Measurements from ENCODE around the gene N4BP2.

N4BP2 gene

DNA sequence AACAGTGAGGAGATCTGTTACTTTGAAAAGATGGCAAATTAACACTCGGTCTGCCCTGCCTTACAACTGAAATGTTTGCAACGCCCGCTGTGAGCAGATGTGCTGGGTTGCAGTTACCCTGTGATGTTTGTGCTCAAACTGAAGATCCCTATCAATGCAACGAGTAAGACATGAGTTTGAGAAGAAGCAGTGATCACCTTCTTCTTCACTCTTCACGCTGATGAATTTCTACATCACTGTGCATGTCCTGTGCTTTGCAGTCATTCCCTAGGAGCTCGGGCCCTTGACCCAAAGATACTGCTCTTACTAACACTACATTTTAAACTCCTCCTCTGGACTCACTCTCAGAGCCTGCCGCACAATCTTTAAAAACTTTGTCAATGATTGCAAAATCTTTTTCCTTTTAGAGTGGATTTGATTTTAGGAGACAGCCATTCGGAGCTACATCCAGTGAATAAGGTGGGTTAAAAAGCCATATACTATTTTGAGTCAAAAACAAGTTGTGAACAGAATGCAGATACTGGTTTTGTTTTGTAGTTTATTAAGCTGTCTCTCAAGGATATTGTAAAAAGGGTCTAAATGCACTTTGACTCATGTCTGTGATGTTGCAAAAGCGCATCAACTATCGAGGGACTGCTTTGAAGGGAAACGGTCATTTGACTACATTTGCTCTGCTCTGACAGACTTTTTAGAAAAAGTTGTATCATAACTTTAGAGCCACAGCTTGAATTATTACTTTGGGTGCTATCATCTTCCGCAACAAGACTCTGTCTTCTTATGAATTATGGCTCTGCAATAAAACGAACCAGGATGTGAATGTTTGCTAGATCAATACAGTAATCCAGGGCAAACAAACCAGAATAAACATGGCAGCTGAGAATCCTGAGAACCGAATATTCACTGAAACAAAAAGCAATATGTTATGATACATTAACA lies 134.5 kb downstream of the N4BP2 start:
- DNase-seq: no peak

GRCh38 chr4:40192114-40193015 lies 135.7 kb downstream of the N4BP2 start:
- DNase-seq: no peak

DNA sequence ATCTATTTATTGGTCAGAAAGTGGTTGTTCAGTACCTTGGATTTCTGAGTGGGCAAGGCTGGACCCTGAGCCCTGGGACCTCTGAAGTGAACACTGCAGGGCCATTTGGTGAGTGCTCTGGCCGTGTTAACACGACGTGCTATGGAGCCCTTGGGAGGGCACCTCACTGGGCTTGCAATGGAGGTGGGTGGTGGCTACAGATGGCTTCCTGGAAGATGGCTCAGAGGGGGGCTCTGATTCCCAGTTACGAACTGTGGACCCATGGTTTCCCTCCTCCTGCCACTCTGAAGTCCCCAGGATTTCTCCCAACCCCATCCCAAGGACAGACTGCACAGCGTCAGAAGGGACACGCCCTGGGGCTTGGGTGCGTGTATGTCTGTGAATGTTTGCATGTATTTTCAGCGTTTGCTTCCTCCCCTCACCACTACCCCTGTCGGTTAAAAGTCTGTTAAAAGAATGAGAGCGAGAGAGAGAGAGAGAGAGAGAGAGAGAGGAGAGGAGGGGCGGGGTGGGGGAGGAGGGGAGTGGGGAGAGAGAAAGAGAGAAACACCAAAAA lies 136.4 kb downstream of the N4BP2 start:
- no peak for DNase-seq

DNA sequence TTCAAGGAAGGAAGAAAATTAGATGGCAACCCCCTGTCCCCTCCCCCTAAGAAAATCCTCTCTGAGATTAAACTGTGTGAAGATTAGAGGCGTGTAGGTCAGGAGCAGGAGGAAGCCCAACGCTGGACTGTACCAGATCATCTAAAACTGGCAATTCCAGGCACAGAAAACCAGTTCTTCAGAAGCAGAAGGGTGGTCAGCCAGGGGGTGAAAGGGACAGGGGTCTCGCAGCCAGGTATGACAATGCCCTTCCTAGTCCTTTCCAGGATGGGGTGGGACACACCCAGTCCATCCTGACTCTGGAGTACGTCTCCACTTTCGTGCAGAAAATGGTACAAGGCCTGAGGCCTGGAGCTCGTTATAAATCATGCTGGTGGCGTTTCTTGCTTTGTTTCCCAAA lies 136.9 kb downstream of the N4BP2 start:
- no peak for DNase-seq

GRCh38 chr4:40194602-40195161 lies 138.0 kb downstream of the N4BP2 start:
- no peak for DNase-seq

DNA sequence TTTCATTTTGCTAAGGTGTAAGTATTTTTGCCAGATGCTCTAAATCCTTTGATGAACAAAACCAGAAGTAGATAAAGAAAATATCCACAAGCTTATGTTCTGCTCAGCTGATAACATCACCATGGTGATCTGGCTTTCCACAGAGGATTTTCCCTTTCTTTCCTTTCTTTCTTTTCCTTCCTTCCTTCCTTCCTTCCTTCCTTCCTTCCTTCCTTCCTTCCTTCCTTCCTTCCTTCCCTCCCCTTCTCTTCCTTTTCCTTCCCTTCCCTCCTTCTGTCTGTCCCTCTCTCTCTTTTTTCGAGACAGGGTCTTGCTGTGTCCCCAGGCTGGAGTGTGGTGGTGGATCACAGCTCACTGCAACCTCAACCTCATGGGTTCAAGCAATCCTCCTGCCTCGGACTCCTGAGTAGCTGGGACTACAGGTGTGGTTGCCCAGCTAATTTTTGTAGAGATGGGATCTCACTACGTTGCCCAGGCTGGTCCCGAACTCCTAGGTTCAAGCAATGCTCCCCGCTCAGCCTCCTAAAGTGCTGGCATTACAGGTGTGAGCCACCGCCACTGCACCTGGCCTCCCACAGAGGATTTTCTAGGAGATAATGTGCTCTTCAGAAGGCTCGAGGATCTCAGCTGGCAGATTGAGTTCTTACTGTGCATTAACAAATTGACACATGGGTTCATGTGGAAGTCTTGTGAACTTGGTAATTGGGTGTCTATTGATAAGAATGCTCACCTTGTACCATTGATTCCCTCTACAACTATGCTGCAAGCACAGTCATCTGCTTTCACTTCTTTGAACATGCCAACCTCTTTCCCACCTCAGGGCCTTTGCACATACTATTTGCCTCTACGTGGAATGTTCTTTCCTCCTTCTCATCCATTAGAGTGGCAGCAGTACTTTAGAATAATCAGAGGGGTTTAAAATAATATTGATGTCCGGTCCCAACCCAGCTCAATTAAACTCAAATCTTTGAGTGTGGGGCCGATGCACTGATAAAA lies 138.8 kb downstream of the N4BP2 start:
- no peak for DNase-seq

- no peak for DNase-seq
Observed at GRCh38 chr4:40196272-40196671, 139.6 kb downstream of the N4BP2 start.

- DNase-seq: no peak
Observed at GRCh38 chr4:40196724-40197281, 140.2 kb downstream of the N4BP2 start, which contains the start of gene RHOH. TSS of gene RHOH (plus strand) at chr4:40197031. CDS start at chr4:40243387, 46,356 bp downstream.

- DNase-seq: no peak
Observed at GRCh38 chr4:40197879-40198689, 141.4 kb downstream of the N4BP2 start.

DNA sequence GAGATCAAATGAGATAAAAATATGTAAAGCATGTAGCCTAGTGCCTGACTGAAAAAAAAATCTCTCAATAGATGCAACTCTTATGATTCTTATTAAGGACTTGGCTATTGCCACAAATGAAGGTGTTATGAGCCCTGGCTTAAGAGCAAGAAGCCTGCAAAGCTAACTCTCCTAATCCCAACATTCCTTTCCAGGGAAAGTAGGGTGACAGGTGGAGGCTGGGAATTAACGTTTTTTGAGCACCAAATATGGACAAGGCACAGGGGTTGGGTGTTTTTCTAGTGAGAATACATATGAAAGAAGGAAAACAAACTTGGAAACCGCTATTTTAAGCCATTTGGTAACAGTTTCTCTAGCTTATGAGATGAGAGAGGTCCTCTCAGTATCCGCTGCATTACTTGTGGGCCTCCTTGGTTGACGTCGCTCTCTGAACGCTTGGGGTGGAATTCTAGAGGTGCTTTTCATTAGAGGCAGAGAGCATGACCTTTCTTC lies 142.6 kb downstream of the N4BP2 start:
- DNase-seq: no peak

DNA sequence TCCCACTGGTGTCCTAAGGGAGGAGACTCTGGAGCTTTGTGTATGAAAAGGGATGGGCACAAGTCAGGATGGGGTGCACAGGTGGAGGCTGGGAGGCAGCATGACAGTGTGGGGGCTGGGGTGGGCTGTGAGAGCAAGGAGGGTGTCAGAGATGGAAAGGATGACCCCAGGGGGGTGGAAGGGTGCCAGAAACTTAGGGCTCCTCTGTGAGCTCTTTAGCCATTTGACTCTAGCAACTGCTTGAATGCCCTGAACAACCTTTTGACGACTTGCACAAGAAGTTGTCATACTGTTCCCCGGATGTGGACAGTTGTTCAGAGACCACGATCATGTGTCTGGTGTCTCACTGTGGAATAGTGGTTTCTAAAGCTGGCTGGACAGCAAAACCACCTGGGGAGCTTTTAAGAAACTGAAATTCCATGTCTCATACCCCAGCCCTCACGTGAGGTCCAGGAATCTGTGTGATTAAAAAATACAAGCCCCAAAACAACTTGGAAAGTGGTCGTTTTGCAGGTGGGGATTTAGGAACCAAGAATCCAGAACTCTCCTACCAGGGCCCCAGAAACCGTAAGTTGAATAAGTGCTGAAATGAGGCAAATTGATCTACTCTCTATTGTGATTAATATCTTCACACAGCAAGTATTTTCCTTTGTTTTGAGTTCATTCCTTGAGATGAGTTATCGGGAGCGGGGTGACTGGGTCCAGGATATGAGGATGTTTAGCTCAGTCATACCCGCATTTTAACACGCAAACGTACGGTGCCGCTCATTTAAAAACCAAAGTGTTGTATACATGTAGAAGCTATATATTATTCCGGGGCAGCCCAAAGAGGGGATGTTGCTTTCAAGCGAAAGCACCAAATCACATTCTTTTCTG lies 143.6 kb downstream of the N4BP2 start:
- DNase-seq: no peak

DNA sequence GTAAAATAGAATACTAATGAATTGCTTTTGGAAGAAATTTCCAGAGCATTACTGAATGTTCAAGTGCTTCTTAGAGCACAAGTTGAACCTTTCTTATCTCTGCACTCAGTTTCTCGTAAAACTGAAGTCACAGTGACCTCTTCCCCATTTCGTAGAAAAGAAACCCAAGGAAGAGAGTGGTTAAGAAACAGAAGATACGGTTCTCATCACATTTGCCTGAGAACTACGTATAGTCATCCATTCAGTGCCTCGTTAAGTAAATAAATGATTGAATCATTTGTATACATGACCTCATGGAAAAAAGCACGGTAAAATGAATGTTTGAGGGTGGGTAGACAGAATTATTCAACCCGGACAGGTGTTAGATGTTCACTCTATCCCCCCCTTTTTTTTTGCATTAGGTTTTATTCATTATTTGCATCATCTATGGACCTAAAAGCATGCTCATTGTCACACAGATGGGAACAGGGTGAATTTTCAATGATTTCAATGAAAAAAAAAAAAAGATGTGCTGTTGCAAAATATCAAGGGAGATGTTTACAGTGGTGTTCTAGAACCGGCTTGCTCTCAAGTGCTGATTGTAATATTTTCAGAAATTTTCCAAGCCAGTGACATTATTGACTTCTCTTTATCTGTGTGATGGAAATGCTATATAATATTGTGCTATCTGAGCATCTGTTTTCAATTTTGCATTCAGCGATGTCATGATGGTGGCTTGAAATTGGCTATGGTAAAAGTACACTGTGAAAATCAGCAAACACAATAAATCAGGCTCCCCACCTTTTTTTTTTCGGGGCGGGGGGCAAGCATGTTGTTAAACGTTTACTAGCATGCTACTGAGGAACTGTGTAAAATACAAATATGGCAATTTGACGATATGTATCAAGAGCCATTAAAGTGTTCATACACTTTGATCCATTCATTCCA lies 144.5 kb downstream of the N4BP2 start:
- no peak for DNase-seq

GRCh38 chr4:40201898-40202297 lies 145.2 kb downstream of the N4BP2 start:
- DNase-seq: no peak

DNA sequence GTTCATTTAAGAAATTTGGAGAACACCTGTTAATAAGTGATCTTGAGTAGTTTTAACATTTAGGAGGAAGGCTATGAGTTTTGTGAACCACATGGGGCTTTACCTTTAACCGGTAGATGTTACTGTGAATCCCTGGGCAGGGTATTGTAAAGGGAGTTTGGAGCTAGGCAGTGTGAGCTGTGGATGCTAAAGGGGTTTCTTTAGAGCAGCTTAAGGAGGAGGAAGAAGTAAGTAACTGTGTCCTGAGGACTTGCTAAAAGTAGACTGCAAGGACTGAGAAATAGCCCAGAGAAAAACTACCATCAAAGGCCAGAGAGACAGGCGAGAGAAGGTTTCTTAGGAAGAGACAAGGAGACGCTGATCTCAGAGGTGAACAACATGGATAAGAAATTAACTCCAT lies 145.8 kb downstream of the N4BP2 start:
- DNase-seq: no peak

DNA sequence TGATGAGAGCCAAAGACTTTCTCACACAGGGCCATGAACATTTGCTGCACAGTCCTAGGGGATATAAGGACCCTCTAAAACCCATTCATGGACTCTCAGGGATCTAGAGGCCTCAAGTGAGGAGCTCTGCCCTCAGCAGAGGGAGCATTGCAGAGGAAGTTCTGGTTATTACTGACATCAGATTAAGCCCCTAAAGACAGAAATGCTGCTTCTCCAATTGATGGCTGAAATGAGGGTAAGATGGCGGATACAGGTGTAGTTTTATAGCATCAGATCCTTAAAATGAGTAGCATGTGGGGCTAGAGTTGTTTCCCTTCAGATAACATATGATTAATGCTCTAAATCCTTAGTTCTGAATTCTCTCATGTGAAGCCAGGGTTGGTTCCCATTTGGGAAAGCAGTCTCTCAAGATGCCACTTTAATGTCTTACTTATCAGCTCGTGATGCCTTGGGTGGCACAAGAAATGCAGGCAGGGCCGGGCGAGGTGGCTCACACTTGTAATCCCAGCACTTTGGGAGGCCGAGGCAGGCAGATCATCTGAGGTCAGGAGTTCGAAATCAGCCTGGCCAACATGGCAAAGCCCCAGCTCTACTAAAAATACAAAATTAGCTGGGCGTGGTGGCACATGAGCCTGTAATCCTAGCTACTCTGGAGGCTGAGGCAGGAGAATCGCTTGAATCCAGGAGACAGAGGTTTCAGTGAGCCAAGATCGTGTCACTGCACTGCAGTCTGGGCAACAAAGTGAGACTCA lies 148.0 kb downstream of the N4BP2 start:
- DNase-seq: no peak

Measured in nucleus accumbens (tissue), 56 donors.